IgD-negative memory B cell (primary cell): ENCODE data around the gene GNG7. TPM values are rescaled to one million over a fixed set of nuclear protein-coding genes. Genes with fewer than 3 reads are reported as not detected.
"Not testable (repeated sequence)": the region's sequence is repeated elsewhere in the genome, so short reads cannot be mapped to it uniquely, and the experiment has no call there.

Experiments
- H3K27ac Mint-ChIP-seq, 3 donors: one replicate each; pipeline ENCODE4 v1.8.0; 2020 to 2022; ENCODE audit warnings: mild to moderate bottlenecking in 3 of 3, mixed read lengths in 3 of 3, moderate library complexity in 1 of 3
- H3K27me3 Mint-ChIP-seq: one replicate; pipeline ENCODE4 v1.8.0; 2021; ENCODE audit warnings: mixed read lengths
- H3K36me3 Mint-ChIP-seq: one replicate; pipeline ENCODE4 v1.8.0; 2020; ENCODE audit warnings: mild to moderate bottlenecking, mixed read lengths
- H3K4me1 Mint-ChIP-seq, 3 donors: one replicate each; pipeline ENCODE4 v1.8.0; 2020 to 2022; ENCODE audit warnings: mixed read lengths in 3 of 3, mild to moderate bottlenecking in 1 of 3
- H3K4me3 Mint-ChIP-seq, 4 donors: one replicate each; pipeline ENCODE4 v1.8.0; 2020 to 2022; ENCODE audit warnings: mild to moderate bottlenecking in 4 of 4, mixed read lengths in 4 of 4, moderate library complexity in 3 of 4
- H3K9me3 Mint-ChIP-seq, 3 donors: one replicate each; pipeline ENCODE4 v1.8.0; 2020 to 2021; ENCODE audit warnings: mixed read lengths in 3 of 3, mild to moderate bottlenecking in 1 of 3
- polyA plus RNA-seq: library from polyadenylated mRNA; unstranded; fragments of 300-500 nt; fragmentation: Illumina TruSeq; gene quantifications from one replicate; pipeline ENCODE4 v1.2.3, GENCODE V29; 2021

The GNG7 gene
- polyA plus RNA-seq, 1 donor from 2014 or later = 74.6 TPM

GRCh38 chr19:2720777-2721569 is 18.5 kb upstream of the GNG7 start, which contains the start of gene DIRAS1:
TSS of gene DIRAS1 (minus strand) at chr19:2721372. CDS start at chr19:2717806, 3,566 bp downstream.
- Mint-ChIP-seq H3K9me3 (peaks cover 0 to under 1% (median 0%) of the 10 kb centered on the region in 3 donors), H3K4me3 (peak within 1 kb of the TSS; percentile 76 to 91 (median 80)), H3K27ac (peak within 1 kb of the TSS; percentile 70 to 76 (median 71)), H3K4me1 (peaks cover 6 to 14% (median 13%) of the 10 kb centered on the region in 3 donors), H3K27me3 (peaks cover 9% of the 10 kb centered on the region), H3K36me3 (no peaks in the 10 kb centered on the region)

- peak overlapping the region; percentile 55 to 70 (median 59) for H3K27ac Mint-ChIP-seq
- H3K9me3 Mint-ChIP-seq = peaks cover 3 to 8% (median 4%) of the 10 kb centered on the region in 3 donors
- peaks cover 10 to 18% (median 17%) of the 10 kb centered on the region in 3 donors for H3K4me1 Mint-ChIP-seq
- H3K27me3 Mint-ChIP-seq = peaks cover 9% of the 10 kb centered on the region
- H3K4me3 Mint-ChIP-seq = peak overlapping the region; percentile 59 to 91 (median 85)
- peaks cover 2% of the 10 kb centered on the region for H3K36me3 Mint-ChIP-seq
These were observed 17.7 kb upstream of the GNG7 start for GRCh38 chr19:2719920-2720776.

GRCh38 chr19:2719232-2719735 is 16.8 kb upstream of the GNG7 start:
- peaks cover 9% of the 10 kb centered on the region for H3K27me3 Mint-ChIP-seq
- peaks cover 3 to 9% (median 5%) of the 10 kb centered on the region in 3 donors for H3K9me3 Mint-ChIP-seq
- H3K36me3 Mint-ChIP-seq = peaks cover 2% of the 10 kb centered on the region
- peak overlapping the region in 2 of 3 donors; percentile 55 to 70 for H3K27ac Mint-ChIP-seq
- H3K4me1 Mint-ChIP-seq = peaks cover 8 to 18% (median 16%) of the 10 kb centered on the region in 3 donors
- peak overlapping the region in 3 of 4 donors; percentile 83 to 91 (median 87) for H3K4me3 Mint-ChIP-seq

- Mint-ChIP-seq H3K36me3 (peaks cover 2% of the 10 kb centered on the region), H3K4me3 (peak overlapping the region in 1 of 4 donors; percentile 34), H3K27ac (peak overlapping the region in 1 of 3 donors; percentile 28), H3K9me3 (peaks cover 3 to 9% (median 5%) of the 10 kb centered on the region in 3 donors), H3K27me3 (peaks cover 9% of the 10 kb centered on the region), H3K4me1 (peaks cover 5 to 16% (median 14%) of the 10 kb centered on the region in 3 donors)
These were observed 15.4 kb upstream of the GNG7 start for GRCh38 chr19:2717638-2718541.

GRCh38 chr19:2716722-2717637 is 14.5 kb upstream of the GNG7 start:
- Mint-ChIP-seq H3K36me3 (peaks cover 2% of the 10 kb centered on the region), H3K27ac (peak overlapping the region in 1 of 3 donors; percentile 28), H3K4me1 (peaks cover 9 to 19% (median 15%) of the 10 kb centered on the region in 3 donors), H3K4me3 (peak overlapping the region in 2 of 4 donors; percentile 26 to 49), H3K9me3 (peaks cover 3 to 9% (median 5%) of the 10 kb centered on the region in 3 donors), H3K27me3 (peaks cover 9% of the 10 kb centered on the region)

GRCh38 chr19:2716275-2716650 is 13.8 kb upstream of the GNG7 start:
- Mint-ChIP-seq H3K4me3 (peak overlapping the region in 1 of 4 donors; percentile 26), H3K27me3 (peaks cover 7% of the 10 kb centered on the region), H3K27ac (peak overlapping the region in 1 of 3 donors; percentile 79), H3K9me3 (peaks cover 3 to 9% (median 5%) of the 10 kb centered on the region in 3 donors), H3K36me3 (peaks cover 2% of the 10 kb centered on the region), H3K4me1 (peaks cover 16 to 25% (median 18%) of the 10 kb centered on the region in 3 donors)

- peaks cover 3 to 9% (median 5%) of the 10 kb centered on the region in 3 donors for H3K9me3 Mint-ChIP-seq
- H3K4me1 Mint-ChIP-seq = peaks cover 19 to 30% (median 24%) of the 10 kb centered on the region in 3 donors
- H3K27me3 Mint-ChIP-seq = peaks cover 7% of the 10 kb centered on the region
- H3K36me3 Mint-ChIP-seq = peaks cover 2% of the 10 kb centered on the region
- H3K4me3 Mint-ChIP-seq = peak overlapping the region in 3 of 4 donors; percentile 10 to 50 (median 48)
- peak overlapping the region; percentile 18 to 79 (median 78) for H3K27ac Mint-ChIP-seq
These were observed 13.2 kb upstream of the GNG7 start for GRCh38 chr19:2715470-2716274.

GRCh38 chr19:2714531-2715269 is 12.2 kb upstream of the GNG7 start:
- Mint-ChIP-seq H3K27ac (peak overlapping the region in 1 of 3 donors; percentile 79), H3K4me1 (peaks cover 23 to 30% (median 25%) of the 10 kb centered on the region in 3 donors), H3K4me3 (peak overlapping the region in 1 of 4 donors; percentile 59)

GRCh38 chr19:2714102-2714501 is 11.6 kb upstream of the GNG7 start:
- H3K27ac Mint-ChIP-seq, H3K9me3 Mint-ChIP-seq, H3K36me3 Mint-ChIP-seq, H3K4me3 Mint-ChIP-seq, H3K27me3 Mint-ChIP-seq: not testable (repeated sequence)
- H3K4me1 Mint-ChIP-seq = peaks cover 23 to 28% (median 25%) of the 10 kb centered on the region in 3 donors

More at GRCh38 chr19:2714531-2715269, 12.2 kb upstream of the GNG7 start:
- H3K9me3 Mint-ChIP-seq = peaks cover 5 to 9% (median 6%) of the 10 kb centered on the region in 3 donors
- H3K27me3 Mint-ChIP-seq = peaks cover 5% of the 10 kb centered on the region
- H3K36me3 Mint-ChIP-seq = peaks cover 2% of the 10 kb centered on the region

- H3K4me1 Mint-ChIP-seq = peaks cover 23 to 28% (median 25%) of the 10 kb centered on the region in 3 donors
- not testable (repeated sequence) for H3K36me3 Mint-ChIP-seq, H3K27ac Mint-ChIP-seq, H3K9me3 Mint-ChIP-seq, H3K4me3 Mint-ChIP-seq, H3K27me3 Mint-ChIP-seq
These were observed 10.7 kb upstream of the GNG7 start for GRCh38 chr19:2713170-2713569.

- Mint-ChIP-seq H3K4me3 (peak overlapping the region in 2 of 4 donors; percentile 86 to 89), H3K4me1 (peaks cover 23 to 28% (median 25%) of the 10 kb centered on the region in 3 donors), H3K9me3 (peaks cover 5 to 9% (median 6%) of the 10 kb centered on the region in 3 donors), H3K27ac (peak overlapping the region in 2 of 3 donors; percentile 98 to 99), H3K36me3 (peaks cover 2% of the 10 kb centered on the region), H3K27me3 (peaks cover 1% of the 10 kb centered on the region)
These were observed 9.3 kb upstream of the GNG7 start for GRCh38 chr19:2711875-2712205.
